ENCODE data around the gene MYO1B. TPM values are rescaled to one million over a fixed set of nuclear protein-coding genes. Genes with fewer than 3 reads are reported as not detected.

MYO1B gene
- total and polyA plus RNA-seq, 10 of the 15 experiments (the other 5 are each of a cell fraction or from before 2014, with no cell fraction given) = 0.10 to 4.2 (median 1.6) TPM

DNA sequence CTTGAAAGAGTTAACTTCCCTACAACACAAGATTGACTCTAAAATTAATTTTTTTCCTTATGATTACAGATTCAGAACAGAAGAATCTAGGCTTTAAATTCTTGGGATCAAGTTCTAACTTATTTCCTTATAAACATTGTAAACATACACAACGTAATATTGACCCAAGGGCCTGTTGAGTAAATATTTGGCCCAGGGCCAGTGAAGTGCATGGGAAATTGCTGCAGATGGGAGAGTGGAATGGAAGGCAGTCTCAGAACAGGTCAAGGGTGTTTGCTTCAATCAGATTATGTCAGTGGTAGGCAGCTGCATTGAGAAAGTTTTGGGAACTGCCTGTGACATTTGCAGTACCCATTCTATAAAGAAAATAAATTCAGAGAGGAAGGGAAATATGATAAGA lies 137.6 kb downstream of the MYO1B start:
- in situ Hi-C loops (cut with MboI) = no loop called here
- no peaks in the 10 kb centered on the region for H3K9me3 ChIP-seq (replicated peaks; ENCODE audit: control insufficient read depth, insufficient read depth, low read length)
- CTCF ChIA-PET = interaction anchor here (1.0 kb wide), 1 partner anchor 17 kb away, joined by 3 read pairs; no protein-coding TSS in a partner anchor
- H2AFZ ChIP-seq (ENCODE audit: control insufficient read depth, low read depth, low read length) = no peak overlapping the region
- POLR2A ChIA-PET = no interaction called here
- BruUV-seq (replicated peaks) = no TSS peak
- FAIRE-seq (no peak), ATAC-seq (no peak), DNase-seq (ENCODE audit: low read depth, low spot score) (no peak)
- intact Hi-C loops (cut with micrococcal nuclease; ENCODE audit: unreplicated experiment) = no loop called here
- no peaks in the 10 kb centered on the region for H4K20me1 ChIP-seq (ENCODE audit: control insufficient read depth, insufficient read depth)
- H3K9ac ChIP-seq (ENCODE audit: control insufficient read depth, insufficient read depth, low read length) = no peak overlapping the region
- WGBS (ENCODE audit: insufficient coverage, insufficient replicate concordance, low lambda C conversion rate, missing lambda C conversion rate) = 11% methylated on average over 1 of the region's 1 CpG
- no peaks in the 10 kb centered on the region for H3K79me2 ChIP-seq (ENCODE audit: control insufficient read depth, insufficient read depth, low read length)
- no peaks in the 10 kb centered on the region for H3K36me3 ChIP-seq (ENCODE audit: control insufficient read depth in 2 of 2, insufficient read depth in 2 of 2, low read length in 1 of 2)
- SMC1A ChIA-PET (ENCODE audit: uncharacterized antibody, unreplicated experiment) = no interaction called here
- no peak overlapping the region for H3K4me3 ChIP-seq
- no peaks in the 10 kb centered on the region for H3K4me1 ChIP-seq (ENCODE audit: control insufficient read depth, insufficient read depth, low read length)
- RAD21 ChIA-PET (ENCODE audit: unreplicated experiment) = no interaction called here
- no peak overlapping the region for H3K4me2 ChIP-seq (ENCODE audit: control insufficient read depth, insufficient read depth)
- no peak overlapping the region for H3K27ac ChIP-seq (ENCODE audit: control insufficient read depth, insufficient read depth)
- 0 out of 4 replicates have a peak, but pooled peaks cover 0 to 4% of the 10 kb centered on the region in 2 experiments for H3K27me3 ChIP-seq (replicated peaks in 1 of 2; ENCODE audit: control insufficient read depth in 2 of 2, insufficient read depth in 2 of 2, low read length in 1 of 2)
- TF ChIP-seq MTA2 (IDR thresholded peaks at IDR 0.05; ENCODE audit: low read depth) (no peak), RCOR1 (conservative IDR thresholded peaks at IDR 0.05; ENCODE audit: low read depth, low read length) (no peak), RBBP5 (conservative IDR thresholded peaks at IDR 0.05) (no peak), EZH2 (IDR thresholded peaks at IDR 0.05; ENCODE audit: borderline replicate concordance, control insufficient read depth, low read depth, low read length) (no peak), CBX5 (IDR thresholded peaks at IDR 0.05; ENCODE audit: low read depth) (no peak), NFIC (IDR thresholded peaks at IDR 0.05; ENCODE audit: low read depth, low read length) (no peak), TBL1XR1 (IDR thresholded peaks at IDR 0.05; ENCODE audit: low read depth, low read length) (no peak), BCL11A (IDR thresholded peaks at IDR 0.05; ENCODE audit: low read depth, low read length) (no peak), POLR2AphosphoS5 (IDR thresholded peaks at IDR 0.05; ENCODE audit: low read length) (no peak), JUND (IDR thresholded peaks at IDR 0.05; ENCODE audit: low read depth, low read length) (no peak), BCLAF1 (IDR thresholded peaks at IDR 0.05) (no peak), HSF1 (IDR thresholded peaks at IDR 0.05; ENCODE audit: low read depth, low read length) (no peak), RELB (IDR thresholded peaks at IDR 0.05; ENCODE audit: low read depth) (no peak), ZBTB4 (CRISPR knock-in tag; IDR thresholded peaks at IDR 0.05) (no peak), EGR1 (IDR thresholded peaks at IDR 0.05; ENCODE audit: borderline replicate concordance in 1 of 2, low read depth in 2 of 2, low read length in 2 of 2) (no peak)

Measured in GM12878 (cell line).